Osteocyte (in vitro differentiated cells): ENCODE data around the gene TPRA1. TPM values are rescaled to one million over a fixed set of nuclear protein-coding genes. Genes with fewer than 3 reads are reported as not detected.

Experiments
- DNase-seq: peaks from one replicate; pipeline ENCODE4 v3.0.0; 2021; ENCODE audit warnings: mixed read lengths; ENCODE audit not compliant: unreplicated experiment; ENCODE audit errors: extremely low spot score
- H3K27ac Mint-ChIP-seq: one replicate; pipeline ENCODE4 v1.8.0; 2021; ENCODE audit warnings: mild to moderate bottlenecking, mixed read lengths; ENCODE audit not compliant: unreplicated experiment
- H3K27me3 Mint-ChIP-seq: one replicate; pipeline ENCODE4 v1.8.0; 2021; ENCODE audit warnings: mixed read lengths; ENCODE audit not compliant: unreplicated experiment
- H3K36me3 Mint-ChIP-seq: one replicate; pipeline ENCODE4 v1.8.0; 2021; ENCODE audit warnings: mixed read lengths; ENCODE audit not compliant: unreplicated experiment
- H3K4me1 Mint-ChIP-seq: one replicate; pipeline ENCODE4 v1.8.0; 2021; ENCODE audit warnings: mixed read lengths; ENCODE audit not compliant: unreplicated experiment
- H3K4me3 Mint-ChIP-seq: one replicate; pipeline ENCODE4 v1.8.0; 2021; ENCODE audit warnings: mild to moderate bottlenecking, moderate library complexity, mixed read lengths; ENCODE audit not compliant: unreplicated experiment
- H3K9me3 Mint-ChIP-seq: one replicate; pipeline ENCODE4 v1.8.0; 2021; ENCODE audit warnings: mixed read lengths; ENCODE audit not compliant: unreplicated experiment
- total RNA-seq: library from RNA; stranded (reverse); gene quantifications from 2 replicates; pipeline ENCODE4 v1.2.1, GENCODE V29; 2021
- TF ChIP-seq, protein P1 (sequence below): fragments of 200-600 bp; sonication (generic); IDR thresholded peaks from 2 replicates; pipeline ENCODE4 v1.5.0; 2021; ENCODE audit warnings: antibody characterized with exemption, mild to moderate bottlenecking, moderate library complexity

Gene TPRA1
- total RNA-seq, 1 donor from 2014 or later, result 49.7 TPM

DNA sequence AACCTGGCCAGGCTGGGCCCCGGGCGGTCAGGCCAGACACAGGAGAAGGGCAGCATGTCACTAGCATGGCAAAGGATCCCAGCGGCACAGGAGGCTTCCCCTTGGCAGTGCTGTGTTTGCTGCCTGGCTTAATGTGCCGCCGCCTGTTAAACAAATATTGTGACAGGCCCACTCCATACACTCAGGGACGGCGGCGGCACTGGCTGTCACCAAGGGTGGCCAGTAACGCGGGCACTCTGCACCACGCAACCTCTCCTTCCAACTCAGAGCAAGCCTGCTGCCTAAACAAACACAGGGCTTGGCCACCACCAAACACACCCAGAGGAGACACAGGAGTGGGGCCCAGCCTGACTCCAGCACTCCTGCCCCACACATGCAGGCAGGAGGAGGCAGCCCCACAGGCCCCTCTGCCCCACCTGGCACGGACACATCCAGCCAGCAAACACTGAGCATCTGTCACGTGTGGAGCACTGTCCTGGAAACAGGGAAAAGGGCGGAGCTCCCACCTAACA is 48.0 kb downstream of the TPRA1 start:
- Mint-ChIP-seq H3K27ac (no peak overlapping the region), H3K9me3 (no peaks in the 10 kb centered on the region), H3K4me3 (no peak overlapping the region), H3K36me3 (no peaks in the 10 kb centered on the region), H3K4me1 (peaks cover 7% of the 10 kb centered on the region), H3K27me3 (peaks cover 24% of the 10 kb centered on the region)
- TF ChIP-seq, protein P1, sequence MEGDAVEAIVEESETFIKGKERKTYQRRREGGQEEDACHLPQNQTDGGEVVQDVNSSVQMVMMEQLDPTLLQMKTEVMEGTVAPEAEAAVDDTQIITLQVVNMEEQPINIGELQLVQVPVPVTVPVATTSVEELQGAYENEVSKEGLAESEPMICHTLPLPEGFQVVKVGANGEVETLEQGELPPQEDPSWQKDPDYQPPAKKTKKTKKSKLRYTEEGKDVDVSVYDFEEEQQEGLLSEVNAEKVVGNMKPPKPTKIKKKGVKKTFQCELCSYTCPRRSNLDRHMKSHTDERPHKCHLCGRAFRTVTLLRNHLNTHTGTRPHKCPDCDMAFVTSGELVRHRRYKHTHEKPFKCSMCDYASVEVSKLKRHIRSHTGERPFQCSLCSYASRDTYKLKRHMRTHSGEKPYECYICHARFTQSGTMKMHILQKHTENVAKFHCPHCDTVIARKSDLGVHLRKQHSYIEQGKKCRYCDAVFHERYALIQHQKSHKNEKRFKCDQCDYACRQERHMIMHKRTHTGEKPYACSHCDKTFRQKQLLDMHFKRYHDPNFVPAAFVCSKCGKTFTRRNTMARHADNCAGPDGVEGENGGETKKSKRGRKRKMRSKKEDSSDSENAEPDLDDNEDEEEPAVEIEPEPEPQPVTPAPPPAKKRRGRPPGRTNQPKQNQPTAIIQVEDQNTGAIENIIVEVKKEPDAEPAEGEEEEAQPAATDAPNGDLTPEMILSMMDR, result no peak
- DNase-seq, result no peak

DNA sequence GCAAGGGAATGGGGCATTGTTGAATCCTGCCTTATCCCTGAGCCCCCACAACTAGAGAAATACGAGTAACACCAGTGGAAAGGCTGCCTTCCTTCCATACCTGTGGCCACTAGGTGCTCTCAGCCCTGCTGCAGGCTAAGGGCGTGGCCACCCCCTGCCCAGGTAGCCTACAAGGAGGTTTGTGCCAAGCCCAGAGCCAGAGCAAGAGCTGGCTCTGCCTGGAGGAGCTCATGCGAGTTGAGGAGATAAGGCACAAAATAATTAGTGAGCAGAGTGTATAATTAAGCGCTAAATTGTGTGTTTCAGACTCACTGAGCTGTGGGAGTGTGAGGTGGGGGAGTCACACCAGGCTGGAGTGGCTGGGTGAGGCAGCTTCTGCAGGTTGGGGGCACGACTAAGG is 49.2 kb downstream of the TPRA1 start:
- H3K27ac Mint-ChIP-seq, result no peak overlapping the region
- H3K27me3 Mint-ChIP-seq, result peaks cover 24% of the 10 kb centered on the region
- no peaks in the 10 kb centered on the region for H3K36me3 Mint-ChIP-seq
- H3K4me3 Mint-ChIP-seq, result no peak overlapping the region
- TF ChIP-seq, protein P1, result no peak
- H3K4me1 Mint-ChIP-seq, result no peaks in the 10 kb centered on the region
- H3K9me3 Mint-ChIP-seq, result no peaks in the 10 kb centered on the region
- no peak for DNase-seq

DNA sequence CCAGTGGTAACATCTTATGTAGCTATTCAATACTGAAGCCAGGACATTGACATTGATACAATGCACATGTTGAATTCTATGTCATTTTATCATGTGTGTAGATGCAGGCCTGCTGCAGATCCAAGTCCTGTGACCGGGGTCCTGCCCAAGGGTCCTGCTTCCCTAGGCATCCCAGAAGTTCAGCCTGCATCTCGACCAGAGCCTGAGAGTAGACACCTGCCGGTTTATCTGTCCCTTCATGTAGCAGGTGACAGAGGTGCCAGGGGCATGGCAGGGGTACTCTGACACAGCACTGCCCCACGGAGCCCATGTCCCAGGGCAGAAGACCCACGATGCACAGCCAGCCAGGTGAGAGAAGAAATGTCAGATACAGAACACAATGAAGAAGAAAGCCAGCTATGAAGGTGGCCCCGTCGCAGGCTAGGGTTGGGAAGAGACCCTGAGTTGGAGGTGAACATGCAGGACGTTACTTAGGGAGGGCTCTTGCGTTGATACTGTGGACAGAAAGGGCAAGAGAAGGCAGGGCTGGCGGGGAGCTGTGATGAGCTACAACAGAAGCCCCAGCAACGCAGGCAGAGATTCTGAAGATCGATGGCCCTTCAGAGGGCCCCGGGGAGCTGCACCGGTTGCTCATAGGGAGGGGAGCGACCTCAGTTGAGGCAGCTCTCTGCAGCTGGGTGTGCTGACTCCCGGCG is 51.0 kb downstream of the TPRA1 start:
- Mint-ChIP-seq H3K27me3 (peaks cover 33% of the 10 kb centered on the region), H3K27ac (no peak overlapping the region), H3K4me3 (no peak overlapping the region), H3K4me1 (no peaks in the 10 kb centered on the region), H3K9me3 (no peaks in the 10 kb centered on the region), H3K36me3 (no peaks in the 10 kb centered on the region)
- no peak for DNase-seq
- TF ChIP-seq, protein P1, result no peak

DNA sequence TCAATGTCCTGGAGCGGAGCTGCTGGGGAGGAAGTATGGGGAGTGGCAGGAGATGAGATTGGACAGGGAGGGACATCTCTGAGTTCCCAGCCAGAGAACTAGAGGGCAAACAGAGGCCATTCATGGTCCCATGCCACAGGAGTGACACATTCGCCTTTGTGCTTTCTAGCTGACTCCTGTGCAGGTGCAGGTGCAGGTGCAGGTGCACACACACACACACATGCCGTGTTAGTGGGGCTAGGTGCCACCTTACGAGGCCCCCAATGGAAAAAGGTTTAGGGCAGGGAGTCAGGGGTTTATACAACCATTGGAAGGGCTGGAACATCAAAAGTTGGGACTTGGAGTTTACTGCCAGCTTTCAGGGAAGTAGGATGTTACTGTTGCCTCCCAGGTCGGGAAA is 52.0 kb downstream of the TPRA1 start:
- peaks cover 37% of the 10 kb centered on the region for H3K27me3 Mint-ChIP-seq
- no peaks in the 10 kb centered on the region for H3K9me3 Mint-ChIP-seq
- no peaks in the 10 kb centered on the region for H3K36me3 Mint-ChIP-seq
- TF ChIP-seq, protein P1, result no peak
- DNase-seq, result no peak
- H3K4me1 Mint-ChIP-seq, result no peaks in the 10 kb centered on the region
- no peak overlapping the region for H3K27ac Mint-ChIP-seq
- H3K4me3 Mint-ChIP-seq, result no peak overlapping the region

DNA sequence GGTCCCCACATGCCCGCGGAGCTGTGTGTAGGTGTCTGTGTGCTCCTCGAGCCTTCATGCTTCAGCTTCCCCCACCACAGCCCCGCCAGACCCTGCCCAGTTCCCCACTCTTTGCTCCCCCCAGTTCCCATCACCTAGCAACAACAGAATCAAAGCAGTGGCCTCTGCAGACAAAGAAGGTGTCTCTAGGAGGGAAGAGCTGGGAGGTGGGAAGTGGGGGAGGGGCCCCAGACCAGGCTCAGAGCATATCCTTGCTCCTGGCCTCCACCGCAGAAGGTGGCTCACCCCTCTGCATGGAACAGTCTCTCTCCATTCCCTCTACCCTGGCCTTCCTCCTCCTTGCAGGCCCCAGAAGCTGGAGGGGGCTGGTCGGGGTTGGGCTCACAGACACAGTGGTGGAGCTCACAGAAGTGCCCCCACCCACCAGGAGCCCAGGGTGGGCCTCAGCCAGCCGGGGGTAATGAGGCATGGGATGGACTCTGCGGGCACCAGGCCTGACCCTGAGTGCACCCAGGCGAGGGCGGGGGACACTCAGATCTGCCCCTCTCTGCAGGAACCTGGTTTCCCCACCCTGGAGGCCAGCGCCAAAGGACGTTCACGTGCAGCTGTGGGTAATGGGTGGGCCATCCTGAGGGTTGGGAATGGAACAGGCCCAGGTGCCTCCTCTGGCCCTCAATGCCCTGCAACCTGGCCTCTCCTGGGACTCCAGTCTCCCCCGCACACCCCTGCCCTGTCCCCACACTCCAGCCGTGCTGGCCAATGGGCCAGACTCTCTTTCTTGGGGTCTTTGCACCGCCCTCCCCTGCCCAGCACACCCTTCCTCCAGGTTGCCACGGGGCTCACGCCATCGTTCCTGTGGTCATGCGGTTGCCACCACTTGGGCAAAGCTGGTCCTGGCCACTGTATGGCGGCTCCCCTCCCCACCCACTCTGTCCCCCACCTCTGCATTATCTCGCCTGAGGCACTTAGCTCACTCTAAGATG is 53.4 kb downstream of the TPRA1 start:
- TF ChIP-seq, protein P1, result no peak
- no peaks in the 10 kb centered on the region for H3K9me3 Mint-ChIP-seq
- H3K4me3 Mint-ChIP-seq, result no peak overlapping the region
- H3K27me3 Mint-ChIP-seq, result peaks cover 37% of the 10 kb centered on the region
- no peak overlapping the region for H3K27ac Mint-ChIP-seq
- DNase-seq, result no peak
- H3K36me3 Mint-ChIP-seq, result no peaks in the 10 kb centered on the region
- no peaks in the 10 kb centered on the region for H3K4me1 Mint-ChIP-seq
